Fibroblast of pulmonary artery (primary cell): ENCODE data around the gene RSPH1.

Source experiments
- DNase-seq: peaks from one replicate; pipeline ENCODE4 v3.0.0-alpha.2; 2010; ENCODE audit warnings: low read depth
- H3K4me3 ChIP-seq: replicated peaks from 2 replicates; pipeline ENCODE4 v1.5.1; 2011; ENCODE audit warnings: low read depth, mild to moderate bottlenecking, control low read depth, low read length, moderate library complexity
- CTCF ChIP-seq: IDR thresholded peaks from 2 replicates; pipeline ENCODE4 v1.5.1; 2011; ENCODE audit warnings: mild to moderate bottlenecking, control low read depth, low read length, inconsistent platforms; ENCODE audit errors: missing control alignments

RSPH1 gene

GRCh38 chr21:42532466-42533181 lies 36.6 kb upstream of the RSPH1 start:
- no peak overlapping the region for H3K4me3 ChIP-seq
- no peak for TF ChIP-seq CTCF
- no peak for DNase-seq

GRCh38 chr21:42531771-42532170 lies 35.7 kb upstream of the RSPH1 start:
- no peak overlapping the region for H3K4me3 ChIP-seq
- no peak for DNase-seq
- no peak for TF ChIP-seq CTCF

GRCh38 chr21:42530167-42530518 lies 34.1 kb upstream of the RSPH1 start:
- TF ChIP-seq CTCF: no peak
- no peak for DNase-seq
- H3K4me3 ChIP-seq: no peak overlapping the region

- no peak overlapping the region for H3K4me3 ChIP-seq
- no peak for TF ChIP-seq CTCF
- no peak for DNase-seq
Observed at GRCh38 chr21:42527489-42528158, 31.6 kb upstream of the RSPH1 start.

- no peak for DNase-seq
- no peak for TF ChIP-seq CTCF
- H3K4me3 ChIP-seq: no peak overlapping the region
Observed at GRCh38 chr21:42527127-42527488, 31.1 kb upstream of the RSPH1 start.

- no peak for DNase-seq
- H3K4me3 ChIP-seq: no peak overlapping the region
- no peak for TF ChIP-seq CTCF
Observed at GRCh38 chr21:42526379-42526727, 30.3 kb upstream of the RSPH1 start.
